GM18517 (cell line): Measurements from ENCODE around the gene PSAPL1.

ENCODE experiments used
- ATAC-seq: cut with Tn5 transposase; IDR thresholded peaks from one replicate; pipeline ENCODE4 v1.9.1; 2021; ENCODE audit warnings: mild to moderate bottlenecking, moderate library complexity; ENCODE audit not compliant: unreplicated experiment

The PSAPL1 gene

GRCh38 chr4:7431696-7432530 lies 2.8 kb downstream of the PSAPL1 start:
- ATAC-seq, result no peak

GRCh38 chr4:7430965-7431695 lies 3.6 kb downstream of the PSAPL1 start:
- ATAC-seq, result no peak

DNA sequence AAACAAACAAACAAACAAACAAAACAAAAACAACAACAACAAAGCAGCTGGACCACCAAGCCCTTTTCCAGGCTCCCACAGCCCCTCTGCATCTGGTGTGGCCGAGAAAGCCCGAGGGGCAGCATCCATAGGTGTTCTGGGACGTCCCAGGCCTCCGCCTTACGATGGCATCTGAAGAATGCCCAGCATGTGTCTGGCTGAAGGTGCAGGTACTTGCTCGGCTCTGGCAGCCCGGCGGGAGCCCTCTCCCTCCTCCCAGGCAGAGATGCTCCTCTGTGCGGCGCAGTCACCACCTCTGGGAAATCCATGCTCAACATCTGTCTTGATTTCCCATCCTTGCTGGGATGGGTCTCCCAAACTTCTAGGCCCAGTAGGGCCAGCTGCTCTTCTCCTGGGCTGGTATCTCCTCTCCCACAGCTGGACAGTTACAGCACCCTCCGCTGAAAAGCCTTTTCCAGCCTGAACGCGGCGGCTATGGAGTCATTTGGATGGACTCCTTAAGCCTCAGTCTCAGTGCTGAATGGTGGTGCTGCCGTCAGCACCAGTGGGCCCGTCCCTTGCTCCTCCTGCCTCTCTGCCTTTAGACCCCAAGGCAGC lies 4.3 kb downstream of the PSAPL1 start:
- no peak for ATAC-seq

DNA sequence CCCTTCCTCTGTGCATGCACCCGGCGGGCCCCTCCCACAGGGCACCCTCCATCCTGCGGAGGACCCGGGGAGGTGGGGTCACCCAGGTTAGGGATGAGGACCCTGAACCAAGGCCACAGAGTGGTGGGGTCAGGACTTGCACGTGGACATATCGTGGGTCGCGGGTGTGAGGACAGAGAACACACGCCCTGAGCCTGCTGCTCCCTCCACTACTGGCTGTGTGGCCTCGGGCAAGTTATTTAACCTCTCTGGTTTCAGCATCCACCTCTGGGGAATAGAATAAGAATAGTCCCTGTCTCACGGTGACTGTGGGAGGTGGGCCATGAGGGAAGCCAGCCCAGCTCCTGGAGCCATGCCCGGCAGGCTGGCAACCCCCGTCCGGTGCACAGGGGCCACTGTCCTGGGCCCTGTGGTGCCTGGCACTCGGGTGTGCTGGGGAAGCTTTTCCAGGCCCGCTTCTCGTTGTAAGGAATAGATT lies 5.1 kb downstream of the PSAPL1 start:
- no peak for ATAC-seq

GRCh38 chr4:7429069-7429416 lies 5.7 kb downstream of the PSAPL1 start:
- ATAC-seq, result no peak

DNA sequence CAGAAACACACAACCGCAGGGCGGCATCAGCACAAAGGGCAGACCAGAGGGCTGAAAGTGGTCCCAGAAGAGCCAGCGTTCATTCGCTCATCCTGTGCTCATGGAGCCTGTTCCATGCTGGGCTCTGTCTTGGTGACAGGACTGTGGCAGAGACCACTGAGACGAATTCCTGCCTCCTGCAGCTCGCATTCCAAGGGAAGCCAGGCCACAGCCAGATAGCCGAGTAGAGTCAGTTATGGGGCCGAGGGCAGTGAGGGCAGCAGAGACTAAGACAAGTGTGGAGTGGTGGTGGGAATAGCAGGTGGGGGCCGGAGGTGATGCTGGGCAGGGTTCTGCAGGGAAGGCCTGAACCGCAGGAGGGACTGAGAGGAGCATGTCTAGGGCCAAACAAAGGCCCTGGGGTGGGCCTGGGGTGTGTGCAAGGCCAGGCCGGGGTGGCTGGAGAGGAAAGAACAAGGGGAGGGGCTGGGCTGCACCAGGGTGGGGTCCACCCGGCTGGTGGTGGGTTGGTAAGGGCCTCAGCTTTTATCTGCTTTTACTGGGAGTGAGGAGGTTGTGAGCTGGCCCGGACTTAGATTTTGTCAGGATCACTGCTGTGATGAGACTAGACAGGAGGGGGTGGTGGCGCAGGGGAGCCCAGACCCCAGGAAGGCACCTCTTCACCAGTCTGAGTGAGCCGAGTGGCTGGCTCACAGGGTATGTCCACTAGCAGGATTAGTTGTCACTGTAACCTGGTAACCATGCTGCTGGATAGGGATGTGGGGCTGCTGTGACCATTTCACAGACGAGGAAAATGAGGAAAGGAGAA lies 6.3 kb downstream of the PSAPL1 start:
- no peak for ATAC-seq

- ATAC-seq, result no peak
Measured at GRCh38 chr4:7427831-7428260, 6.9 kb downstream of the PSAPL1 start.

- ATAC-seq, result no peak
Measured at GRCh38 chr4:7427361-7427760, 7.4 kb downstream of the PSAPL1 start.

DNA sequence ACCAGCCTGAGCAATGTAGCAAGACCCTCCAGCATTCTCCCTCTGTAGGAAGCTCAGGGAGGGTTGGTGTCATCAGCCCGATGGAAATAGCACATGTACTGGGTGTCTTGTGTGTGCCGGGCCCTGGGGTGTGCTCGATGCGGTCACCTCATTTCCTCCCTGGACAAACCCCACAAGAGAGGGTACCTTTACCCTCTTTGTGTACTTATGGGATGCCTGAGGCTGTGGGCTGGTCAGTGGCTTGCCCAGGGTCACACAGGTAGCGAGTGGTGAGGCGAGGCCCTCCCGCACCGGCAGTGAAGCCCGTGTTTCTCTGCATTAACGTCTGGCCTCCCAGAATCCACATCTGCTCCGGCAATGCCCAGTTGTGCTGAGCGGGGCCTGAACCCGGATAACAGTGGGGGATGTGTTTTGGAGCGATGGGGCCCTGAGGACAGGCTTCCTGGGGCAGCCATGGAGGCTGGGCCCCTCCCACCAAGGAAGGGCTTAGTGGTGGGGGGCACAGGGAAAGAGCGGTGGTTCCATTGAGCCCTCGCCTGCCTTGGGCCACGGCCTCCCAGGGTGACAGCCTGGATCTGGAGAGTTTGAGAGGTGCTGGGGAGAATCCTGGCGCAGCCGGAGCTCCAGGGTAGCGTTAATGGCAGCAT lies 8.1 kb downstream of the PSAPL1 start:
- ATAC-seq, result no peak

GRCh38 chr4:7425591-7426468 lies 8.9 kb downstream of the PSAPL1 start:
- ATAC-seq, result no peak

DNA sequence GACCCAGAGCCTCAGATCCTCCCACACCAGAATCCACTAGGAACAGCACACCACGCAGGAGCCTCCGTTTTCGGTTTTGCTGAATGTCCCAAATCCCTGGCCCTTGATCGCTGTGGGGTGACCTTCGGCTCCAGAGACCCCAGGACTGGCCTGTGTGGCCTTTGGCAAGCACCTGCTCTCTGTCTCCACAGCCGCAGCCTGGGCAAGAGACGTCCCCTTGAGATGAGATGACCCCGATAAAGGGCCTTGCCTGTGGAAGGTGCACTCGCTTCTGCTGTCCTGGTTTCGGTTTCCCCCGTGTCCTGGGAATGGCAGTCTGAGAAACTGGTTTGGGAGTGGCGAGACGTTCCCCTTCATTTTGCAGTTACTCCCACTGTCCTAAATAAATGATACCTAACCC lies 9.6 kb downstream of the PSAPL1 start:
- ATAC-seq, result no peak

- no peak for ATAC-seq
Measured at GRCh38 chr4:7424553-7425111, 10.1 kb downstream of the PSAPL1 start.

DNA sequence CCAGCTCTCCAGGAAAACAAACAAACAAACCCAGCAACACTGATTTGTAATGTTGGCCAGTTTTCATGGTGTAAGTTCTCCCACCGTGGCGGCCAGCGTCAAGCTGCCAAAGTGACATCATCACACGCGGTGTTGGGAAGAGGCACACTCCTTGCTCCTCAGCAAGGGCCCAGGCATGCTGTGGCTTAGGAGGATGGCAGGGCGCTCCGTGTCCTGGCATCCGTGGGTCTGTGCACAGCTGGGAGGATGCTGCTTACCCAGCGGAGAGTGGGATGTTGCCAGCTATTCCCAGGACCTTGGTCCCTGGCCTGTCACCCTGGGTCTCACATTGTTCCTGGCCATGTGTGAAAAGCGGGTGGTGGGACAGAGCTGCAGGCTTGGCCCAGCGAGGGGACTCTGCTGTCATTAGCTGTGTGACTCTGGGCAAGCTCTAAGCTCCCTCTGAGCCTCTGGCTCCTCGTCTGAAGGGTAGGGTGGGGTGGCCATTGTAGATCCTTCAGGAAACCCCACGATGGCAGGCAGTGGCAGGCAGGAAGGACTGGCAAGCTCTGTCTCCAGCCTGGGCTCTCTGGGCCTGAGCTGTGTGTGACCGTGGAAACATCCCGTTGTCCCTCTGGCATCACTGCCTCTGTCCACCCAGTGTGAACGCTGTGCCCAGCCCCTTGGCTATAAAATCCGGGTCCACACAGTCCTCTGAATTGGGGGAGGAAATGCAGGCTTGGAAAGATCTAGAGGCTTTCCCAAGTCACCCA lies 10.8 kb downstream of the PSAPL1 start:
- no peak for ATAC-seq

DNA sequence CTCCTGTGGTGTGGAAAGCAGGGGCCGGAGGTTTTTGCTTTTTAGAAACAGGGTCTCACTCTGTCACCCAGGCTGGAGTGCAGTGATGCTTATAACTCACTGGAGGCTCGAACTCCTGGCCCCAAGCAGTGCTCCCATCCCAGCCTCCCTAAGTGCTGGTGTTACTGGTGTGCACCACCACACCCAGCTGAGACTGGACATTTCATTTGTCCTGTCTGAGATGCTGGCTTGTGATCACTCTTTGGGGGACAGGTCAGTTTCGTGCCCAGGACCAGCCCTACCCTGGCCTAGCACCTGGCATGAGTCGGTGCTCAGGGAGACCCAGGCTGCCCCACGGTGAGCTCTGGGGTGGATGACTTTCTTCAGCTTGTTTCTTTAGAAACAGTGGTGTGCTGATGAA lies 11.3 kb downstream of the PSAPL1 start:
- ATAC-seq, result no peak

- no peak for ATAC-seq
Measured at GRCh38 chr4:7422898-7423180, 11.9 kb downstream of the PSAPL1 start.

- no peak for ATAC-seq
Measured at GRCh38 chr4:7422151-7422897, 12.4 kb downstream of the PSAPL1 start.

GRCh38 chr4:7421356-7422150 lies 13.2 kb downstream of the PSAPL1 start:
- ATAC-seq, result no peak
